DND-41 (cell line): ENCODE measurements around the gene SMURF2.

Source experiments
- ATAC-seq: fragments of 200-7000 bp; cut with Tn5 transposase; 3 replicates; pipeline ENCODE4 v1.9.1; 2021; ENCODE audit warnings: low read depth; ENCODE audit not compliant: insufficient read depth
- DNase-seq: peaks from one replicate; pipeline ENCODE4 v3.0.0-alpha.2; 2020
- H2AFZ ChIP-seq: 2 replicates; pipeline ENCODE4 v1.6.0; 2012; ENCODE audit warnings: low read depth, low read length
- H3K27ac ChIP-seq: 2 replicates; pipeline ENCODE4 v1.5.1; 2012; ENCODE audit warnings: low read length, inconsistent platforms
- H3K27me3 ChIP-seq: fragments of 200-600 bp; sonication (generic); 2 replicates; pipeline ENCODE4 v1.6.0; 2012; ENCODE audit warnings: low read length, mild to moderate bottlenecking, inconsistent platforms; ENCODE audit not compliant: insufficient read depth, poor library complexity
- H3K36me3 ChIP-seq: 2 replicates; pipeline ENCODE4 v1.5.1; 2012; ENCODE audit warnings: low read length, inconsistent platforms; ENCODE audit not compliant: insufficient read depth
- H3K4me1 ChIP-seq: 2 replicates; pipeline ENCODE4 v1.5.1; 2012; ENCODE audit warnings: mild to moderate bottlenecking, low read length; ENCODE audit not compliant: insufficient read depth
- H3K4me2 ChIP-seq: 2 replicates; pipeline ENCODE4 v1.6.0; 2012; ENCODE audit warnings: mild to moderate bottlenecking, moderate library complexity, low read length, inconsistent platforms; ENCODE audit not compliant: insufficient read depth
- H3K4me3 ChIP-seq, 2 experiments: fragments of 200-600 bp in 1 of 2; shearing (Covaris generic) in 1 of 2; 2 replicates each; pipeline ENCODE4 v1.5.1; 2012 to 2016; ENCODE audit warnings: inconsistent platforms in 2 of 2, low read length in 2 of 2, mild to moderate bottlenecking in 2 of 2, low read depth in 1 of 2, moderate library complexity in 1 of 2
- H3K79me2 ChIP-seq: 2 replicates; pipeline ENCODE4 v1.6.0; 2012; ENCODE audit warnings: low read length, inconsistent platforms; ENCODE audit not compliant: insufficient read depth
- H3K9ac ChIP-seq: 2 replicates; pipeline ENCODE4 v1.6.0; 2012; ENCODE audit warnings: low read depth, mild to moderate bottlenecking, inconsistent platforms, low read length, moderate library complexity
- H3K9me3 ChIP-seq: 2 replicates; pipeline ENCODE4 v1.5.1; 2012; ENCODE audit warnings: low read length, moderate library complexity, mild to moderate bottlenecking, inconsistent platforms; ENCODE audit not compliant: insufficient read depth, severe bottlenecking
- H4K20me1 ChIP-seq: 2 replicates; pipeline ENCODE4 v1.6.0; 2012; ENCODE audit warnings: low read length; ENCODE audit not compliant: insufficient read depth
- CTCF ChIP-seq: IDR thresholded peaks from 2 replicates; pipeline ENCODE4 v1.5.1; 2012; ENCODE audit warnings: borderline replicate concordance, low read length, moderate library complexity, mild to moderate bottlenecking; ENCODE audit not compliant: poor library complexity, severe bottlenecking; ENCODE audit errors: extremely low read depth
- EZH2 ChIP-seq: IDR thresholded peaks from 3 replicates; pipeline ENCODE4 v1.6.1; 2012; ENCODE audit warnings: borderline replicate concordance, low read depth, mild to moderate bottlenecking, moderate library complexity, low read length, inconsistent platforms; ENCODE audit not compliant: severe bottlenecking

Gene SMURF2

GRCh38 chr17:64596439-64596838, 65.7 kb downstream of the SMURF2 start:
- no peak overlapping the region for H3K27ac ChIP-seq
- no peak overlapping the region for H2AFZ ChIP-seq
- H3K4me2 ChIP-seq = no peak overlapping the region
- H3K9me3 ChIP-seq = no peaks in the 10 kb centered on the region
- no peak overlapping the region for H3K9ac ChIP-seq
- H3K4me1 ChIP-seq = peaks cover 14% of the 10 kb centered on the region
- H3K36me3 ChIP-seq = peaks cover 38% of the 10 kb centered on the region
- no peak overlapping the region for H3K4me3 ChIP-seq
- H3K27me3 ChIP-seq = no peaks in the 10 kb centered on the region
- ATAC-seq (no peak), DNase-seq (no peak)
- no peak for TF ChIP-seq CTCF
- no peak for TF ChIP-seq EZH2
- H4K20me1 ChIP-seq = peaks cover 7% of the 10 kb centered on the region; the same call in 1 of the 2 replicates
- peaks cover 29% of the 10 kb centered on the region for H3K79me2 ChIP-seq

DNA sequence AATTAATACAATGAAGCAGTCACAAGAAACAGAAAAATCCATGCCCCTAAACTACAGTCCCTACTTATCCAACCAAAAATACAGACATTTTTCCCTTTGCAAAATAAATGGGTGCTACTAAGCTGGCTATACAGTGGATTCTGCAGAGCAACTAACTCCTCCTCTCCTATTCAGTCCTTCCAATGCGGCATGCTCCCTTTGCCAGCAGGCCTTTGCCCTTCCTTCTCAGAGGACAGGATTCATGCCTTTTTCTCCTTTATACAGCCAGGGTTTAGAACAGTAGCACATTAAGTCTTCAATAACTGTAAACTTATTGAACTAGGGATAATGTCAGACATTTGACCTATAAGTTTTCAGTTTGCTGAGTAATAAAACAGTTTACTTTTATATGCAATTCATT, 70.2 kb downstream of the SMURF2 start:
- Histone ChIP-seq H3K9ac (no peak overlapping the region), H3K27ac (no peak overlapping the region), H2AFZ (no peak overlapping the region), H3K4me3 (no peak overlapping the region), H3K79me2 (0 out of 2 replicates have a peak, but pooled peaks cover under 1% of the 10 kb centered on the region), H3K4me2 (no peak overlapping the region), H3K36me3 (peaks cover 36% of the 10 kb centered on the region), H4K20me1 (no peaks in the 10 kb centered on the region), H3K27me3 (no peaks in the 10 kb centered on the region), H3K4me1 (no peaks in the 10 kb centered on the region), H3K9me3 (no peaks in the 10 kb centered on the region)
- ATAC-seq (no peak), DNase-seq (no peak)
- TF ChIP-seq CTCF (no peak), EZH2 (no peak)

- Histone ChIP-seq H4K20me1 (no peaks in the 10 kb centered on the region), H2AFZ (no peak overlapping the region), H3K9ac (no peak overlapping the region), H3K9me3 (no peaks in the 10 kb centered on the region), H3K27ac (no peak overlapping the region), H3K27me3 (no peaks in the 10 kb centered on the region), H3K79me2 (no peaks in the 10 kb centered on the region), H3K4me3 (no peak overlapping the region), H3K4me1 (no peaks in the 10 kb centered on the region), H3K4me2 (no peak overlapping the region), H3K36me3 (peaks cover 31% of the 10 kb centered on the region)
- ATAC-seq = no peak
- no peak for TF ChIP-seq EZH2
- no peak for TF ChIP-seq CTCF
- DNase-seq = no peak
Measured at GRCh38 chr17:64585146-64585545, 77.0 kb downstream of the SMURF2 start.

GRCh38 chr17:64583038-64583437, 79.1 kb downstream of the SMURF2 start:
- TF ChIP-seq CTCF = no peak
- no peak for TF ChIP-seq EZH2
- DNase-seq (no peak), ATAC-seq (no peak)
- Histone ChIP-seq H3K4me2 (no peak overlapping the region), H3K4me3 (no peak overlapping the region), H3K27me3 (no peaks in the 10 kb centered on the region), H3K9ac (no peak overlapping the region), H3K36me3 (peaks cover 49% of the 10 kb centered on the region), H3K9me3 (no peaks in the 10 kb centered on the region), H4K20me1 (no peaks in the 10 kb centered on the region), H2AFZ (no peak overlapping the region), H3K79me2 (no peaks in the 10 kb centered on the region), H3K27ac (no peak overlapping the region), H3K4me1 (no peaks in the 10 kb centered on the region)
